ENCODE measurements around the gene NAA40.

Gene NAA40

GRCh38 chr11:63993100-63993499 is 54.3 kb downstream of the NAA40 start:
- no peak for DNase-seq

- DNase-seq, result no peak
Observed at GRCh38 chr11:63993993-63994392, 55.2 kb downstream of the NAA40 start.

- DNase-seq, result no peak
Observed at GRCh38 chr11:63996512-63996911, 57.7 kb downstream of the NAA40 start.

GRCh38 chr11:63997104-63997700 is 58.4 kb downstream of the NAA40 start:
- DNase-seq, result no peak

GRCh38 chr11:63997801-63998337 is 59.1 kb downstream of the NAA40 start:
- no peak for DNase-seq

GRCh38 chr11:63998558-63999348 is 60.0 kb downstream of the NAA40 start:
- no peak for DNase-seq

GRCh38 chr11:63999349-64000025 is 60.7 kb downstream of the NAA40 start:
- peak; percentile 73 for DNase-seq

- DNase-seq, result no peak
Observed at GRCh38 chr11:64000026-64000739, 61.4 kb downstream of the NAA40 start.

- DNase-seq, result no peak
Observed at GRCh38 chr11:64000740-64001483, 62.1 kb downstream of the NAA40 start.

- DNase-seq, result no peak
Observed at GRCh38 chr11:64001484-64002420, 63.0 kb downstream of the NAA40 start.

- DNase-seq, result no peak
Observed at GRCh38 chr11:64003807-64004589, 65.2 kb downstream of the NAA40 start.

GRCh38 chr11:64004590-64004984 is 65.8 kb downstream of the NAA40 start:
- no peak for DNase-seq

GRCh38 chr11:64005691-64006090 is 66.9 kb downstream of the NAA40 start:
- no peak for DNase-seq

- no peak for DNase-seq
Observed at GRCh38 chr11:64006398-64006797, 67.6 kb downstream of the NAA40 start.
